IMR-90 (cell line): ENCODE measurements around the gene PTBP2.

Experiments
- POLR2A ChIP-seq: IDR thresholded peaks from 2 replicates; pipeline ENCODE4 v1.6.1; 2012; ENCODE audit warnings: mild to moderate bottlenecking, low read depth, low read length
- RFX5 ChIP-seq: IDR thresholded peaks from 2 replicates; pipeline ENCODE4 v1.8.0; 2012; ENCODE audit warnings: low read depth, mild to moderate bottlenecking, low read length, moderate library complexity

DNA sequence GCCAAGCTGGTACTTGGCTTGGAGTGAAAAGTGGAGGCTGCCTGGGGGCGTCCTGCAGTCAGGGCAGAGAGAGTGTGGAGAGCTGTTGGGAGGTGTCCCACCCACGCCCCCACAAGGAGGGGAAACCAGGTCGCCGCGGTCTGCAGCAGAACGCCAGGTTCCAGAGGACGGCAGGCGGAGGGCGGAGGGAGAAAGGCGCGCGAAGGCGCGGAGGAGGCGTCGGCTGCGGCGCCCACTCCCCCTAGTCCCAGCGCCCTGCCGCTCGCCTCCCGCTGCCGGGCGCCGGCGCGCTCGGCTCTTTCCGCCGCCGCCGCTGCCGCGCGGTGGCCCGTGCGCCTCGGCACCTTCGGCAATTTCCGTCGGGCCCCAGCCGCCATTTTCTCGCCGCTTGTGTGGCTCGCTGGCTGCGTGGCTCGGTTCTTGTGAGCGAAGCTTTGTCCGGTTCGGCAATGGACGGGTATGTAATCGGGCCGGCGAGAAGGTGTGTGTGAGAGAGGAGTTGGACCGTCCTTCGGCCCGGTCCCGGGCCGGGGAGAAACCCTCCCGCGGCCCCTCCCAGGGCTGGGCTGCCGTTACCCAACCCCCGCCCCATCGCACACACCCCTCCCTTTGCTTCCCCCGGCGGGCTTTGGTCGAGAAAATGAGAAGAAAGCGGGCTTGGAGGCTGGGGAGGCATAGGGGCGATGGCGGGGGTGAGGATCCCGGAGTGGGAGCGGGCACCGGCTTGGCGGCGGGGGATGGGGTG lies at the start of gene PTBP2:
- TF ChIP-seq POLR2A (peak; percentile 74; the same call in 1 of the 2 replicates), RFX5 (no peak)
